ENCODE measurements around the gene ARL17B. TPM values are rescaled to one million over a fixed set of nuclear protein-coding genes. Genes with fewer than 3 reads are reported as not detected.

Gene ARL17B
- total RNA-seq, 1 experiment from 2014 or later = 20.9 TPM

DNA sequence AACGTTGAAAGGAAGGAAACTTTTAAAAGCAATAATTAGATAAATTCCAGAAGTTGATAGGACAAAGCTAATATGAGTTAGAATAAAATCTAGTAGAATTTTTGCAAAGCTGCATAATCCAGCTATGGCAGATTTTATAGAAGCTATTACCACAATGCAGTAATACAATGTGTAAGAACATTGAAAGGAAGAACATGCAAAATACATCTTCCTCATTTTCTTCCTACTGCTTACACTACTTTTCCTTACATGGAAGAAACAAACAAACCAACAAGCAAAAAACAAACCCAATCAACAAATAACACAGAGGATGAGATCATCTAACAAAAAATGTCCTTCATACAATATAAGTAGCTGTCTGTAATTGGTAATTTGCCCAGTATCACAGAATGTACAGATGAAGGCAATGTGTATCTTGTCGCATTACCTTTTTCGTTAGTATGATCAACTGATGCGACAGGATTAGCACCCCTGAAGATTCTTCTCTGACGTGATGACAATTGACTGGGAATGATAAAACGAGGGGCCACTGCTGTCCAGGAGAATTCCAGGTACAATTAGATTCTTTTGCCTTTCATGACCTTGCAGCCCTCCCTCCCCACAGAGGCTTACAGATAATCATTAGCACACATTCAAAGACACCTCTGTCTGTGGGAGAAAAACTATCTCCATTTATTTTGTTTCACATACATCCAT, 87.9 kb downstream of the ARL17B start:
- no TSS peak for BruUV-seq (replicated peaks)

More for the DNA sequence above, 87.9 kb downstream of the ARL17B start:
- no peaks in the 10 kb centered on the region for H3K9me2 ChIP-seq (ENCODE audit: insufficient read depth)
- POLR2A ChIA-PET = no interaction called here
- no peak overlapping the region for H3K4me2 ChIP-seq (ENCODE audit: low read length)
- no peaks in the 10 kb centered on the region for H4K20me1 ChIP-seq (ENCODE audit: insufficient read depth)
- H3K9ac ChIP-seq (ENCODE audit: low read length) = no peak overlapping the region
- TF ChIP-seq ZNF274 (IDR thresholded peaks at IDR 0.05; ENCODE audit: low read depth, low read length) = no peak
- TF ChIP-seq CTCF (IDR thresholded peaks at IDR 0.05 in 2 of 3, conservative IDR thresholded peaks at IDR 0.05 in 1 of 3; ENCODE audit: borderline replicate concordance in 1 of 3, insufficient read depth in 1 of 3, low read depth in 2 of 3, low read length in 2 of 3) = no peak
- no peak for TF ChIP-seq CEBPB (IDR thresholded peaks at IDR 0.05; ENCODE audit: low read depth)
- TF ChIP-seq SP1 (IDR thresholded peaks at IDR 0.05; ENCODE audit: low read depth) = no peak
- TF ChIP-seq, protein P1, sequence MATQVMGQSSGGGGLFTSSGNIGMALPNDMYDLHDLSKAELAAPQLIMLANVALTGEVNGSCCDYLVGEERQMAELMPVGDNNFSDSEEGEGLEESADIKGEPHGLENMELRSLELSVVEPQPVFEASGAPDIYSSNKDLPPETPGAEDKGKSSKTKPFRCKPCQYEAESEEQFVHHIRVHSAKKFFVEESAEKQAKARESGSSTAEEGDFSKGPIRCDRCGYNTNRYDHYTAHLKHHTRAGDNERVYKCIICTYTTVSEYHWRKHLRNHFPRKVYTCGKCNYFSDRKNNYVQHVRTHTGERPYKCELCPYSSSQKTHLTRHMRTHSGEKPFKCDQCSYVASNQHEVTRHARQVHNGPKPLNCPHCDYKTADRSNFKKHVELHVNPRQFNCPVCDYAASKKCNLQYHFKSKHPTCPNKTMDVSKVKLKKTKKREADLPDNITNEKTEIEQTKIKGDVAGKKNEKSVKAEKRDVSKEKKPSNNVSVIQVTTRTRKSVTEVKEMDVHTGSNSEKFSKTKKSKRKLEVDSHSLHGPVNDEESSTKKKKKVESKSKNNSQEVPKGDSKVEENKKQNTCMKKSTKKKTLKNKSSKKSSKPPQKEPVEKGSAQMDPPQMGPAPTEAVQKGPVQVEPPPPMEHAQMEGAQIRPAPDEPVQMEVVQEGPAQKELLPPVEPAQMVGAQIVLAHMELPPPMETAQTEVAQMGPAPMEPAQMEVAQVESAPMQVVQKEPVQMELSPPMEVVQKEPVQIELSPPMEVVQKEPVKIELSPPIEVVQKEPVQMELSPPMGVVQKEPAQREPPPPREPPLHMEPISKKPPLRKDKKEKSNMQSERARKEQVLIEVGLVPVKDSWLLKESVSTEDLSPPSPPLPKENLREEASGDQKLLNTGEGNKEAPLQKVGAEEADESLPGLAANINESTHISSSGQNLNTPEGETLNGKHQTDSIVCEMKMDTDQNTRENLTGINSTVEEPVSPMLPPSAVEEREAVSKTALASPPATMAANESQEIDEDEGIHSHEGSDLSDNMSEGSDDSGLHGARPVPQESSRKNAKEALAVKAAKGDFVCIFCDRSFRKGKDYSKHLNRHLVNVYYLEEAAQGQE (IDR thresholded peaks at IDR 0.05; ENCODE audit: low read depth) = no peak
- TF ChIP-seq RAD21 (IDR thresholded peaks at IDR 0.05; ENCODE audit: low read depth) = no peak
- TF ChIP-seq ZFX (IDR thresholded peaks at IDR 0.05) = no peak
- TF ChIP-seq, protein P2, sequence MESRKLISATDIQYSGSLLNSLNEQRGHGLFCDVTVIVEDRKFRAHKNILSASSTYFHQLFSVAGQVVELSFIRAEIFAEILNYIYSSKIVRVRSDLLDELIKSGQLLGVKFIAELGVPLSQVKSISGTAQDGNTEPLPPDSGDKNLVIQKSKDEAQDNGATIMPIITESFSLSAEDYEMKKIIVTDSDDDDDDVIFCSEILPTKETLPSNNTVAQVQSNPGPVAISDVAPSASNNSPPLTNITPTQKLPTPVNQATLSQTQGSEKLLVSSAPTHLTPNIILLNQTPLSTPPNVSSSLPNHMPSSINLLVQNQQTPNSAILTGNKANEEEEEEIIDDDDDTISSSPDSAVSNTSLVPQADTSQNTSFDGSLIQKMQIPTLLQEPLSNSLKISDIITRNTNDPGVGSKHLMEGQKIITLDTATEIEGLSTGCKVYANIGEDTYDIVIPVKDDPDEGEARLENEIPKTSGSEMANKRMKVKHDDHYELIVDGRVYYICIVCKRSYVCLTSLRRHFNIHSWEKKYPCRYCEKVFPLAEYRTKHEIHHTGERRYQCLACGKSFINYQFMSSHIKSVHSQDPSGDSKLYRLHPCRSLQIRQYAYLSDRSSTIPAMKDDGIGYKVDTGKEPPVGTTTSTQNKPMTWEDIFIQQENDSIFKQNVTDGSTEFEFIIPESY (IDR thresholded peaks at IDR 0.05; ENCODE audit: extremely low read depth, insufficient replicate concordance, low read length) = no peak
- no peak for TF ChIP-seq SIN3A (IDR thresholded peaks at IDR 0.05; ENCODE audit: low read depth)
- no peak for TF ChIP-seq POLR2A (IDR thresholded peaks at IDR 0.05; ENCODE audit: borderline replicate concordance, extremely low read depth, insufficient read depth, insufficient read length)
- TF ChIP-seq, protein P3, sequence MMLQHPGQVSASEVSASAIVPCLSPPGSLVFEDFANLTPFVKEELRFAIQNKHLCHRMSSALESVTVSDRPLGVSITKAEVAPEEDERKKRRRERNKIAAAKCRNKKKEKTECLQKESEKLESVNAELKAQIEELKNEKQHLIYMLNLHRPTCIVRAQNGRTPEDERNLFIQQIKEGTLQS (IDR thresholded peaks at IDR 0.05) = no peak
- TF ChIP-seq EZH2phosphoT487 (IDR thresholded peaks at IDR 0.05; ENCODE audit: borderline replicate concordance) = no peak
- TF ChIP-seq EZH2 (IDR thresholded peaks at IDR 0.05) = no peak
- no peak for TF ChIP-seq MAX (IDR thresholded peaks at IDR 0.05)
- no peak overlapping the region for H2AFZ ChIP-seq (ENCODE audit: low read depth, low read length, poor library complexity, severe bottlenecking)
- no peaks in the 10 kb centered on the region for H3K27me3 ChIP-seq (ENCODE audit: insufficient read depth, low read length)
- intact Hi-C loops (cut with micrococcal nuclease) = no loop called here
- ATAC-seq (no peak), DNase-seq (ENCODE audit: low read depth, low spot score) (no peak)
- no peaks in the 10 kb centered on the region for H3K79me2 ChIP-seq (ENCODE audit: insufficient read depth, low read length)
- CTCF ChIA-PET = no interaction called here
- RAD21 ChIA-PET (ENCODE audit: low non-redundant PET in 1 of 2, low total read pairs in 2 of 2, uncharacterized antibody in 2 of 2, unreplicated experiment in 2 of 2) = no interaction called here
- no peaks in the 10 kb centered on the region for H3K4me1 ChIP-seq (ENCODE audit: control insufficient read depth in 1 of 2, insufficient read depth in 2 of 2, low read length in 2 of 2)
- no peak overlapping the region for H3K27ac ChIP-seq (ENCODE audit: low read depth, low read length)
- no peaks in the 10 kb centered on the region for H3K9me3 ChIP-seq (ENCODE audit: control insufficient read depth in 1 of 2, insufficient read depth in 1 of 2, low read depth in 1 of 2, low read length in 2 of 2)
- H3K36me3 ChIP-seq (ENCODE audit: control insufficient read depth in 1 of 2, insufficient read depth in 2 of 2, low read length in 2 of 2) = no peaks in the 10 kb centered on the region
- H3K4me3 ChIP-seq (replicated peaks in 1 of 2; ENCODE audit: low read depth in 1 of 2, low read length in 2 of 2) = no peak overlapping the region
